Thyroid gland (tissue), 4 donors: ENCODE measurements around the gene WRAP53.

Source experiments
- CTCF ChIP-seq, 6 experiments: fragments of 200-600 bp in 3 of 6; fragments of 450-650 bp in 3 of 6; sonication (generic) in 3 of 6; IDR thresholded peaks; one replicate each; pipeline ENCODE4 v1.5.1; 2016 to 2019; ENCODE audit warnings: antibody characterized with exemption in 6 of 6, mild to moderate bottlenecking in 2 of 6, inconsistent platforms in 1 of 6, moderate library complexity in 1 of 6
- POLR2A ChIP-seq, 2 donors: fragments of 450-650 bp; IDR thresholded peaks; one replicate each; pipeline ENCODE4 v1.6.1; 2017; ENCODE audit warnings: antibody characterized with exemption in 2 of 2, mild to moderate bottlenecking in 2 of 2, moderate library complexity in 1 of 2

GRCh38 chr17:7727886-7728285 lies 39.6 kb downstream of the WRAP53 start:
- TF ChIP-seq CTCF (IDR thresholded peaks at IDR 0.05) = no peak
- no peak for TF ChIP-seq POLR2A (IDR thresholded peaks at IDR 0.05)
